MM.1S (cell line): ENCODE measurements around the gene CFH.

Experiments used
- DNase-seq: peaks from one replicate; pipeline ENCODE4 v3.0.0-alpha.2; 2015
- H2AFZ ChIP-seq: fragments of 300-600 bp; sonication (generic); 2 replicates; pipeline ENCODE4 v1.6.0; 2016; ENCODE audit warnings: antibody characterized with exemption, low read length
- H3F3A ChIP-seq: fragments of 300-600 bp; sonication (generic); 2 replicates; pipeline ENCODE4 v1.6.1; 2016; ENCODE audit warnings: mild to moderate bottlenecking, antibody characterized with exemption, low read length, moderate library complexity, mixed read lengths; ENCODE audit not compliant: insufficient read depth
- H3K27ac ChIP-seq: fragments of 300-600 bp; sonication (generic); 2 replicates; pipeline ENCODE4 v1.5.1; 2016; ENCODE audit warnings: mild to moderate bottlenecking, low read length
- H3K27me3 ChIP-seq: fragments of 300-600 bp; sonication (generic); replicated peaks from 2 replicates; pipeline ENCODE4 v1.6.0; 2016; ENCODE audit warnings: low read length; ENCODE audit not compliant: insufficient read depth
- H3K36me3 ChIP-seq: fragments of 300-600 bp; sonication (generic); replicated peaks from 2 replicates; pipeline ENCODE4 v1.6.1; 2016; ENCODE audit warnings: mild to moderate bottlenecking, low read length, mixed read lengths; ENCODE audit not compliant: insufficient read depth
- H3K4me1 ChIP-seq: fragments of 300-600 bp; sonication (generic); 2 replicates; pipeline ENCODE4 v1.6.1; 2016; ENCODE audit warnings: low read length, mixed read lengths
- H3K4me2 ChIP-seq: fragments of 300-600 bp; sonication (generic); 2 replicates; pipeline ENCODE4 v1.6.0; 2016; ENCODE audit warnings: low read depth, low read length
- H3K4me3 ChIP-seq: fragments of 300-600 bp; sonication (generic); 2 replicates; pipeline ENCODE4 v1.5.1; 2016; ENCODE audit warnings: low read length, mixed read lengths
- H3K79me2 ChIP-seq: fragments of 300-600 bp; sonication (generic); 2 replicates; pipeline ENCODE4 v1.6.1; 2016; ENCODE audit warnings: mixed run types, low read length, mixed read lengths
- H3K9ac ChIP-seq: fragments of 300-600 bp; sonication (generic); 2 replicates; pipeline ENCODE4 v1.6.1; 2016; ENCODE audit warnings: low read length, mixed read lengths
- H3K9me2 ChIP-seq: fragments of 300-600 bp; sonication (generic); replicated peaks from 2 replicates; pipeline ENCODE4 v1.6.1; 2016; ENCODE audit warnings: mild to moderate bottlenecking, low read length, mixed read lengths; ENCODE audit not compliant: insufficient read depth
- H3K9me3 ChIP-seq: fragments of 300-600 bp; sonication (generic); replicated peaks from 2 replicates; pipeline ENCODE4 v1.6.1; 2016; ENCODE audit warnings: mild to moderate bottlenecking, low read length, mixed read lengths; ENCODE audit not compliant: insufficient read depth
- H4K20me1 ChIP-seq: fragments of 300-600 bp; sonication (generic); 2 replicates; pipeline ENCODE4 v1.6.1; 2016; ENCODE audit warnings: mild to moderate bottlenecking, low read length, moderate library complexity, mixed read lengths; ENCODE audit not compliant: insufficient read depth
- CTCF ChIP-seq: fragments of 300-600 bp; sonication (generic); IDR thresholded peaks from 2 replicates; pipeline ENCODE4 v1.5.1; 2016; ENCODE audit warnings: antibody characterized with exemption, low read length, mixed read lengths
- EZH2 ChIP-seq: fragments of 300-600 bp; sonication (generic); optimal IDR thresholded peaks from 2 replicates; pipeline ENCODE3; 2017; ENCODE audit warnings: low read depth, mild to moderate bottlenecking, antibody characterized with exemption, low read length, mixed read lengths
- EZH2phosphoT487 ChIP-seq: fragments of 300-600 bp; sonication (generic); IDR thresholded peaks from 2 replicates; pipeline ENCODE4 v1.6.1; 2018; ENCODE audit warnings: antibody characterized with exemption, low read length

Gene CFH

GRCh38 chr1:196651637-196652215, at the start of gene CFH:
Gene CFH (plus strand): TSS chr1:196652043. CDS start chr1:196652118, 75 bp downstream.
- TF ChIP-seq EZH2 (no peak), EZH2phosphoT487 (no peak), CTCF (no peak)
- Histone ChIP-seq H3K9ac (no peak within 1 kb of the TSS), H3K79me2 (no peaks in the 10 kb centered on the region), H3F3A (peaks cover 6% of the 10 kb centered on the region; the same call in 1 of the 2 replicates), H4K20me1 (no peaks in the 10 kb centered on the region), H3K36me3 (no peaks in the 10 kb centered on the region), H3K4me3 (peak within 1 kb of the TSS; percentile 8; the same call in 1 of the 2 replicates), H3K27me3 (no peaks in the 10 kb centered on the region), H2AFZ (no peak within 1 kb of the TSS), H3K27ac (no peak within 1 kb of the TSS), H3K4me1 (peaks cover 11% of the 10 kb centered on the region; the same call in 1 of the 2 replicates), H3K9me3 (no peaks in the 10 kb centered on the region), H3K4me2 (peak within 1 kb of the TSS; percentile 49), H3K9me2 (no peaks in the 10 kb centered on the region)
- peak; percentile 59 for DNase-seq

- Histone ChIP-seq H3K9me2 (no peaks in the 10 kb centered on the region), H3K36me3 (no peaks in the 10 kb centered on the region), H4K20me1 (no peaks in the 10 kb centered on the region), H3K27me3 (no peaks in the 10 kb centered on the region), H3K9me3 (no peaks in the 10 kb centered on the region), H3K27ac (no peak overlapping the region), H3K4me2 (no peak overlapping the region), H3F3A (no peaks in the 10 kb centered on the region), H3K4me3 (no peak overlapping the region), H2AFZ (no peak overlapping the region), H3K79me2 (no peaks in the 10 kb centered on the region), H3K9ac (no peak overlapping the region), H3K4me1 (no peaks in the 10 kb centered on the region)
- no peak for DNase-seq
- TF ChIP-seq EZH2phosphoT487: no peak
- no peak for TF ChIP-seq CTCF
- TF ChIP-seq EZH2: no peak
These were observed 48.2 kb upstream of the CFH start for GRCh38 chr1:196603651-196604050.

DNA sequence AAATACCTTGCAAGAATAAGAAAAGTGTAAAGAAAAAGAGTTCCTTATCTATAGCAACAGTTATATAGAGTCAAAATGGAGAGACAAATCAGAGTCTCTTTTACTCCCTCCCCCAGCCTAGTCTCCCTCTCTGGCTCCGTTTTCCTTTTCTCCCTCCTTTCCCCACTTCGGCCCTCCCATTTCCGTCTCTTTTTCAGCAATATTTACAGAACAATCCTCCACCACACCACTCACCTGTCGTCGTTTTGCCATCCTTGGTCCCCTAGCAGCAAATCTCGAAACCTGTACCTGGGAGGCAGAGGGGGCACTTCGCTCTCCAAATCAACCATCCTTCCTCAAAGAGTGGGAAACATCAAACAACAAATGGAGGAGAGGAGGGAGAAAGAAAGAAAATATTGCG, 43.9 kb upstream of the CFH start:
- H3F3A ChIP-seq: no peaks in the 10 kb centered on the region
- no peaks in the 10 kb centered on the region for H4K20me1 ChIP-seq
- H3K9me3 ChIP-seq: no peaks in the 10 kb centered on the region
- no peaks in the 10 kb centered on the region for H3K79me2 ChIP-seq
- H3K4me1 ChIP-seq: no peaks in the 10 kb centered on the region
- no peaks in the 10 kb centered on the region for H3K9me2 ChIP-seq
- H3K36me3 ChIP-seq: no peaks in the 10 kb centered on the region
- H2AFZ ChIP-seq: 0 out of 2 replicates have a peak overlapping the region, but pooled peaks have one; percentile 15
- H3K4me3 ChIP-seq: no peak overlapping the region
- H3K27me3 ChIP-seq: no peaks in the 10 kb centered on the region
- TF ChIP-seq CTCF (no peak), EZH2phosphoT487 (no peak), EZH2 (no peak)
- H3K9ac ChIP-seq: no peak overlapping the region
- 0 out of 2 replicates have a peak overlapping the region, but pooled peaks have one; percentile 8 for H3K4me2 ChIP-seq
- DNase-seq: no peak
- H3K27ac ChIP-seq: no peak overlapping the region
